ENCODE results near the gene TAS2R1.
"Not testable (repeated sequence)": the region's sequence is repeated elsewhere in the genome, so short reads cannot be mapped to it uniquely, and the experiment has no call there.

TAS2R1 gene

DNA sequence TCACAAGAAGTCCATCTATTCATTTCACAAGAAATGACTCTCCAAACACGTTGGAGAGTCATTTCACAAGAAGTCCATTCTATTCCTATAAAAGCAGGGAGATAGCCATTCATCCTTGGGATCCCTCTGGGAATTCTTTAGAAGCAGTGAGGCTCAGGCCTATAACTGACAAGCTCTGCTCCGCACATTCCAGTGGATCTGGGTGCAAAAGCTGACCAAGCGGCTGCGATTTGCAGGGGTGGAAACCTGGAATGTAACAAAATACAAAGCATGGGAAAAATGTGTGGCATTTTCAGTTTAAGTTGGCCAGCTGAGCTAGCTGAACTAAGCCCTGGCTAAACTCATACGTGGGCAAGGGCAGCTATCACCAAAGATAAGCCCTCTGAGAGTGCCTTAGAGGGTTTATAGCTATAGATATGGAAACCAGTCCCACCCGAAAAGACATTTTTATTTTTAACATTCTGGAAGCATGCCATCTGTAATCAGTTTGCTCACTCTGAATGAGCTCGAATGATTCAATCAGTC, 8.7 kb downstream of the TAS2R1 start:
- DNase-seq = no peak

DNA sequence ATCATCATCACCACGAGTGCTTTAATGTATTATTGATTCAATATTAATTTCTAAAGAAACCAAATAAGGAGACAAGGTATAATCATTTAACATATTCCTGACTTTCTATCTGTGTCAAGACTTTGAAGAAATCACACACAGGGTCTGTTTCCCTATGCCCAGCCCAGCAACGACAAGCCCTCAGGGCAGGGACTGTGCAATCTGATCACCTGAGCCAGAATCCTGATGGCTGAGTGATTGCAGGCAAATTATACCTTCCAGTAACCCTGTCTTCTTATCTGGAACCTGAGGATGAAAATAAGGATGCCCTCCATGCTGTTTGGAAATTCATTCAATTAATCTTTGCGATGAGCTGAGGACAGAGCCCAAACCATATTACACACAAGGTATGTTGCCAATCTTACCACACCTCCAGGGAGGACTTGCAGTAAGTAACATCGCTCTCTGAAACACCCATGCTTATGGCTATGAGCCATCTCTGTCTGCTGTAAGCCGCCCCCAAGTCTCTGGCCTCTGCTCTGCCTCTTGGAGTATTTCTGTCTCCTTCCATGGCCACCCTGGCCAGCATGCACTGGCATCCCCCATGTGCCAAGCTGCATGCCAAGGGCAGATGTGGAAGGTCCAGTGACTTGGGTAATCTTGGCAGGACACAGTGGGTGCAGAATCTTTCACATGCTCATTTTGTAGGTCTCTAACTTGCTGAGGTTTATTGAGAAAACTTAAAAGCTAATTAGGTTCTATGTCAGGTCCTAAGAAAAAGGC, 10.6 kb downstream of the TAS2R1 start:
- DNase-seq = no peak

GRCh38 chr5:9617739-9618504, 12.2 kb downstream of the TAS2R1 start:
- DNase-seq = no peak

DNA sequence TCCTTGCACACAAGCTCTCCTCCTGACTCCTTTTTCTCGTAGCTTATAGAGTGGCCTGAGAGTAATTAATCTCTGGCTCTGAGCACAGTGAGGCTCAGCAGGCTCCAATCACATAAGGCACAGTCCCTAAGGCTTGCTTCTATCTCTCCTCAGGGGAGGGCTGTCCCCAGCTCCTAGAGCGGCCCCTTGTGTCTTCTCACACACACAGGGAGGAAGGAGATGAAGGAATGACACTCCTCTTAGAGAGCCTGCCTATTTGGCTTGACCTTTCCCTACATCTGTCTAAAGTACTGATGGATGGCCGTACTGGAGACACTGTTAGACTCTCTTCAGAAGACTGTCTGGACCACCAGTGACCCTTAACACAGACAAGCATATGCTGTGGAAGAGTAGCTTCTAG, 12.9 kb downstream of the TAS2R1 start:
- DNase-seq = no peak

GRCh38 chr5:9615331-9615730, 14.8 kb downstream of the TAS2R1 start:
- DNase-seq = no peak

DNA sequence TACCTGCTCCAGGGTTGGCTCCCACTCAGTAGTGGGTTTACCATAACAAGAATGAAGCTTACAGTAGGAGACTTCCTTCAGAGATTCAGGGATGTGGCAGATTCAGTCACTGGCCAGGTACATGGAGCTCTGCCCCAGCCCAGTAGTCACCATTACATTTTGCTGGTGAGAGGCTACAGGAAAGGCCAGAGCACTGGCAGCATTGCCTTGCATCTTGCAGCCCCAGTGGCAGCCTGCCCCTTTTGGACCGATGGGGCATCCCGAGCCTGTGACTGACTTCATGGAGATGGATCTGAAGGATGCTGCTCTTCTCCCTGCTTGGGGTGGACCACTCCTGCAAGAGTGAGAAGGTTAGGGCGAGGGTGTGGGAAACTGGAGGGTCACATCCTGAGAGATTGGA, 16.8 kb downstream of the TAS2R1 start:
- no peak for DNase-seq

- DNase-seq = no peak
Measured at GRCh38 chr5:9610969-9611368, 19.2 kb downstream of the TAS2R1 start.

DNA sequence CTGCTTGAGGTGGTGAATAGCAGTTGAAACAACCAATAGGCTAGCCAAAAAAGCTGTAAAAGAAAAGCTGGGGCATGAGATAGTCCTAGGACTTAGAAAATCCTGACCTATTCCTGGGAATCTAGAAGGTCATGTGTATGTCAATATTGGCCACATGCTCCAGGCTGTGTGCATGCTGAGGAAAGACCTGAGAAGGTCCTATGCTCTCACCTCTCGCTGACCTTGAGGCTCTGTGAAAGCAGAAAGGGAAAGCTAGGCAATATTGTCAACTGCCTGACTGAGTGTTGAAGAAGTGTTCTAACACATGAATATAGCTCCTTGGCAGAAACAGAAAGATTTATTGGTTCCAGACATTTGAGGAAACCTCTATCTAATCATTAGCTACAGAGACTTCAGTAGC, 19.8 kb downstream of the TAS2R1 start:
- no peak for DNase-seq

- no peak for DNase-seq
Measured at GRCh38 chr5:9608093-9608492, 22.1 kb downstream of the TAS2R1 start.

- no peak for DNase-seq
Measured at GRCh38 chr5:9605041-9605838, 24.9 kb downstream of the TAS2R1 start.

- DNase-seq = no peak
Measured at GRCh38 chr5:9604416-9604815, 25.7 kb downstream of the TAS2R1 start.

DNA sequence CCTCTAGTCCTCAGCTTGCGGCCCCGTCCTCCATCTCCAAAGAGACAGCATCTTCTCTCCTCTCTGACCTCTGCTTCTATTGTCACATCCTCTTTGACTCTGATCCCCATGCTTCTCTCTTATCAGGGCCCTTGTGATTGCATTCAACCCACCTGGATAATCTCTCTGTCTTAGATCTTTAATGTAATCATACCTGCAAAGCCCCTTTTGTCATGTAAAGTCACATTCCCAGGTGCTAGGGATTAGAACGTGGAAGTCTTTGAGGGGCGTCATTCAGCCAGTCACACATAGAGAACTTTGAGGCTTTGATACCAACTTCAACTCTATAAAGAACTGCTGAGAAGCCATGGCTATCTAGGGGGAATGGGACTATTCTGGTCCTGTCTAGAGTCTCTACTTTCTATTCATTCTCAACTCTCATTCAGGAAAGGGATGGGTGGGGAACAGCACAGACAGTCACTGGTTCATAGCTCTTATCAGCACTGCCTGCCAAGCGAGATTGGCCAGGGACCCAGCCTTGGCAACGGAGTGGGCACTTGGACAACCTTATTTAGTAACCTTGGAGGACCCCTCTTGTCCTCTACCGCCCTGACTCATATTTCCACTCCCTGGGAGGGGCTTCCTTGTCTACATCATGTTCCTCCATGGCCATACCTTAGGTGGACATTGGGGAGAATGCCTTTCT, 29.0 kb downstream of the TAS2R1 start:
- no peak for DNase-seq

GRCh38 chr5:9599391-9599790, 30.8 kb downstream of the TAS2R1 start:
- DNase-seq = no peak

GRCh38 chr5:9598329-9598728, 31.8 kb downstream of the TAS2R1 start:
- DNase-seq = not testable (repeated sequence)

DNA sequence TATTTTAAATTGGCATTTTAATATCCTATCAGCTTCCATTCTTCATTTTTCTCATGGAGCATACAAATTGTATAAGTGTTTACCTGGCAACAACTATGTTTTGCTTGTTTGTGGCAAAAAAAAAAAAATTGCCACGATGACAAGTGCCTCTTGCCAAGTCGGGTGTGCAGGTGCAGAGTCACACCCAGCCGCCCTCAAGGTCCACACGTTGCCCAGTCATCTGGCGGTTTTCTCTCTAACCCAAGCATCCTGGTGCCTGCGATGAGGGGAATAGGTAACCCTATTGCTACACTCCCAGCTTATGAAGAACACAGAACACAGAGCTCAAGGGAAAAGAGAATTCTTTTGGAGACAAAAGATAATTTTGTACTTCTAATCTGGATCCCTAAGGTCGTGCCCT, 32.8 kb downstream of the TAS2R1 start:
- not testable (repeated sequence) for DNase-seq

- DNase-seq = no peak
Measured at GRCh38 chr5:9596824-9597223, 33.3 kb downstream of the TAS2R1 start.

DNA sequence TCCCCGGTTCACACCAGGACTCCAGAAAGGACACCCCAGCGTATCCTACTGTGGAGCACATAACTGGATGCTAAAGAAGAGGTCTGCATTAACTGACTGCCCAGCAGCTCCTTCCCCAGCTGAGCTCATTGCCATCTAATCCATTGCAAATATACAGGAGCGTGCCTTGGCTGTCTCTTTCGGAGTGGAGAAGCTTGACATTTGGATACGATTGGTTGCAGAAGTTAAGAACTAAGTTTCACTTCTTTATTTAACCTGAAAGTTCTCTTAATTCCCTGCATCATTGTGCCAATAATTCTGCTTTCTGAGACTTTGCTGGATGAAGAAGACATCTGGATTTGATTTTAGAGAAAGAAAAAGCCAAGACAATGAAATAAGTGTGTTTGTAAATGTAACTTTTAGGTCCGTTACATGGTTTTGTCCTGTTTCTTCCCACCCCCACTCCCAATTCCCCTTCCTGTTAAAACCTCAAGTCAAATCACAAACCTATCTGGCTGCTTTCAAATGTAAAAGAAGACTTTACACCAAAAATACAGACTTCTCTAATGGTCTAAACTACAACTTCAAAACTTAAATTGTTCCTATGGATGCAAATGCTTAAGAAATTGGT, 33.9 kb downstream of the TAS2R1 start:
- no peak for DNase-seq

DNA sequence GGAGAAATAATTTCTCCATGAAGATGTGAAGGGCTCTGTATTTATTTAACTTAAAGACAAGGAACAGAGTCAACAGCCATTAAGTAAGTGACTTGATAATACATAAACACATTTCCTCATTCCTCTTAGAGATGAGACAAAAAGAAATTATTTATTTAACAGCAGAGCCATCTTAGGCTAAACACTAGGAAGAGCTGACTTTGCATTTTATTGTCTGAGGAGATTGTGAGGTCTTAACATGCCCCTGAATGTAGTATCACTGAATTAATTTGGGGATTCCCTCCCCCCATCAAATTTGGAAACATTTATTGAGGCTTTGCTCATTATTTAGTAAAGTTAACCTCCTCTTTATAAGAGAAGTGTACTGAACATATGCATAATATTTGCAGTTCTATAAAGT, 35.2 kb downstream of the TAS2R1 start:
- no peak for DNase-seq

GRCh38 chr5:9589049-9589835, 40.9 kb downstream of the TAS2R1 start:
- DNase-seq = no peak

DNA sequence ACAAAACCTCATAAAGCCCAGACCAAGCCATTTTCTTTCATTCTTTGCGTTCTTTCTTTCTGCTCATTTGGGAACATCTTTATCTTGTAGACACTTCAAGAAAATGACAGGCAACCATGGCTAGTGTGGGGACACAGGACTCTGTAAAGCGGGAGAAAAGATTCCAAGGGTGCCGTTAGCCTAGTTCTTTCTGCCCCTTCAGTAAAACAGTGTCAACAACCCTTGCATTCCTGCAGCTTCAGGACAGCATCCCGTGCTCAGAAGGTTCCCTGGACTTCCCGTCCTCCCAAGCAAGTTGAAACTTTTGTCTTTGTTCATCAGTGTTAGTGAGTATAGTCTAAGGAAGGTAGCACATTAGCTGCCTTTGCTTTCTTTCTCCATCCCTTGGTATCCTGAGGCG, 41.9 kb downstream of the TAS2R1 start:
- no peak for DNase-seq

DNA sequence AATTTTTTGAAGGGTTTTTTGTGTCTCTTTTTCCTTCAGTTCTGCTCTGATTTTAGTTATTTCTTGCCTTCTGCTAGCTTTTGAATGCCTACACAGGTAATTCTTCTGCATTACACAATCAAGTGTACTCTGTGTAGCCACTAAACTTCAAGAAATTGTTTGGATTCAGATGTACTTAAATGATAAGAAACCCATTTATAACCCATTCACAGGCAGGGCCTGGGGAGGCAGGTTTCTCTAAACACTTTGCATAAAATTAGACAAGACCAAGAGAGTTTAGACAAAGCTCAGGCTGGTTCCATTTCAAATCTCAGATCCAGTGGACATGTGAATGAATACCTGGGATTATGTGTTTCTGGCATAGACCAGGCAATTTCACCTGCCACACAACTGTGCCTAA, 43.0 kb downstream of the TAS2R1 start:
- DNase-seq = no peak

DNA sequence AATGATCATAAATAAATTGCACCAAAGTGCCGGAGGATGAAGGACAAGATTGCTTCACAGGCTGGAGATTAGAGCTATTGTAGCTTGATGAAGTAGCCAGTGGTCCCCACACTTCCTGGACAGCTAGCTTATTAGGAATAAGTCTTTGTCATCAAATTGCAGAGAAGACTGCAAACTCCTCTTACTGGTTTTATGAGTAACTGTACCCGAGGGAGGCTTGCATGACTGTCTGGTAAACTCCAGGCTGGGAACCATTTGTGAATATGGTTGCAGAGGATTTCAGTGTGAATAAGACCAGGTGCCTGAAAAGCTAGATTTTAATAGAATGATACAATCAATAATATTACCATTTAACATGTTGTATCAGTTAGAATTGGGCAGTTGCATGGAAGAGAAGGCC, 47.7 kb downstream of the TAS2R1 start:
- DNase-seq = no peak
